ENCODE data around the gene PLVAP.

Gene PLVAP

GRCh38 chr19:17376935-17377600, at the start of gene PLVAP:
TSS of gene PLVAP (minus strand) at chr19:17377342. CDS start at chr19:17377288, 54 bp downstream.
- no peak for DNase-seq (ENCODE audit: low spot score)

GRCh38 chr19:17424743-17425365, 47.7 kb upstream of the PLVAP start:
- DNase-seq (ENCODE audit: low spot score) = no peak

- DNase-seq (ENCODE audit: low spot score) = no peak
Measured at GRCh38 chr19:17423429-17424208, 46.5 kb upstream of the PLVAP start.

- no peak for DNase-seq (ENCODE audit: low spot score)
Measured at GRCh38 chr19:17421942-17422341, 44.8 kb upstream of the PLVAP start.

GRCh38 chr19:17420475-17420924, 43.4 kb upstream of the PLVAP start:
- DNase-seq (ENCODE audit: low spot score) = no peak

- peak; percentile 99 for DNase-seq (ENCODE audit: low spot score)
Measured at GRCh38 chr19:17419621-17420474, 42.7 kb upstream of the PLVAP start, which contains the start of gene MVB12A. TSS of gene MVB12A (plus strand) at chr19:17420047. CDS start at chr19:17420136, 89 bp downstream.

- DNase-seq (ENCODE audit: low spot score) = no peak
Measured at GRCh38 chr19:17419154-17419620, 42.0 kb upstream of the PLVAP start.

- DNase-seq (ENCODE audit: low spot score) = no peak
Measured at GRCh38 chr19:17418710-17419109, 41.6 kb upstream of the PLVAP start.

- DNase-seq (ENCODE audit: low spot score) = no peak
Measured at GRCh38 chr19:17415121-17415520, 38.0 kb upstream of the PLVAP start.

GRCh38 chr19:17414097-17414496, 37.0 kb upstream of the PLVAP start:
- no peak for DNase-seq (ENCODE audit: low spot score)

- DNase-seq (ENCODE audit: low spot score) = no peak
Measured at GRCh38 chr19:17411801-17412200, 34.7 kb upstream of the PLVAP start.

- no peak for DNase-seq (ENCODE audit: low spot score)
Measured at GRCh38 chr19:17409990-17410389, 32.8 kb upstream of the PLVAP start.

- DNase-seq (ENCODE audit: low spot score) = no peak
Measured at GRCh38 chr19:17406887-17407196, 29.7 kb upstream of the PLVAP start.

GRCh38 chr19:17406046-17406886, 29.1 kb upstream of the PLVAP start:
- no peak for DNase-seq (ENCODE audit: low spot score)

GRCh38 chr19:17405250-17406045, 28.3 kb upstream of the PLVAP start, which contains the start of gene BST2:
TSS of gene BST2 (minus strand) at chr19:17405630. CDS start at chr19:17405575, 55 bp downstream.
- peak; percentile 98 for DNase-seq (ENCODE audit: low spot score)

GRCh38 chr19:17404621-17405249, 27.6 kb upstream of the PLVAP start:
- no peak for DNase-seq (ENCODE audit: low spot score)

- no peak for DNase-seq (ENCODE audit: low spot score)
Measured at GRCh38 chr19:17404015-17404414, 26.9 kb upstream of the PLVAP start.

- DNase-seq (ENCODE audit: low spot score) = peak; percentile 91
Measured at GRCh38 chr19:17402982-17403855, 26.1 kb upstream of the PLVAP start.

- no peak for DNase-seq (ENCODE audit: low spot score)
Measured at GRCh38 chr19:17401628-17402027, 24.5 kb upstream of the PLVAP start.
